Measurements from ENCODE around the gene ABI3BP.

- TF ChIP-seq REST (IDR thresholded peaks at IDR 0.05; ENCODE audit: unreplicated experiment) (no peak), CTCF (conservative IDR thresholded peaks at IDR 0.05; ENCODE audit: low read depth in 2 of 2) (no peak), ETS1 (IDR thresholded peaks at IDR 0.05) (no peak), NANOG (IDR thresholded peaks at IDR 0.05; ENCODE audit: borderline replicate concordance) (no peak), EZH2 (IDR thresholded peaks at IDR 0.05; ENCODE audit: low read depth, unreplicated experiment) (no peak), POLR2AphosphoS5 (IDR thresholded peaks at IDR 0.05; ENCODE audit: low read depth) (no peak), EZH2phosphoT487 (IDR thresholded peaks at IDR 0.05; ENCODE audit: unreplicated experiment) (no peak), CREB1 (CRISPR knock-in tag; IDR thresholded peaks at IDR 0.05; ENCODE audit: low read depth) (no peak), JUNB (IDR thresholded peaks at IDR 0.05; ENCODE audit: unreplicated experiment) (no peak)
Measured at GRCh38 chr3:101026881-101027280, 33.7 kb upstream of the ABI3BP start.

Measured in GM23338 (cell line).